ENCODE data around the gene KIF26B.

KIF26B gene

DNA sequence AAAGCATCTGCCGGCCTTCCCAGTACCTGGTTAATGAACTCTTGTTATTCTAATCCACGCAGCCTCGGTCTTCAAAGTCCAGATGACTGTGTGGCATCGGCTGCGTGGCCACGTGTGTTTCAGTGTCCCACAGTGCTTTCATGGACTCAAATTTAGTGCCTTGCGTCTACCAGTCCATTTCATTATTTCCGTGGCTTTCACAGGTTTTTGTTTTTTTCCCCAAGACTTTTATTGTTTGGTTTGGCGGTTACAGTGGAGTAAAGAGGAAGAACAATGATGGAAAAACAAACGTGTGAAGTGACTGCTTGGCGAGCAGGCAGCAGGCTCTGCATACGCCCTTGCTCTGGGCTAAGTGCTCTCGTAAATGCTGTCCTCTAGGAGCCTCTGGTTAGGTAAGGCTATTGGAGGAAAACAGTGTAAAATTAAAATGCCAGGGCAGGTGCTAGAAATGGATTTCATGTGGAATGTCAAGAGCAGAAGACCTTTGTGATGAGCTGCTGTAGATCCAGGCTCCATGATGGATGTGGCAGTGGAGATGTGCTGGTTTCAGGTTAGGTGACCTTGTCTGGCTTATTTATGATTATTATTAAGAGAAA is 536.3 kb downstream of the KIF26B start:
- in situ Hi-C loops (cut with HindIII; ENCODE audit: low sequenced_read_pairs), result no loop called here
- TF ChIP-seq CTCF (IDR thresholded peaks at IDR 0.05; ENCODE audit: low read depth, low read length, missing control alignments), result no peak

DNA sequence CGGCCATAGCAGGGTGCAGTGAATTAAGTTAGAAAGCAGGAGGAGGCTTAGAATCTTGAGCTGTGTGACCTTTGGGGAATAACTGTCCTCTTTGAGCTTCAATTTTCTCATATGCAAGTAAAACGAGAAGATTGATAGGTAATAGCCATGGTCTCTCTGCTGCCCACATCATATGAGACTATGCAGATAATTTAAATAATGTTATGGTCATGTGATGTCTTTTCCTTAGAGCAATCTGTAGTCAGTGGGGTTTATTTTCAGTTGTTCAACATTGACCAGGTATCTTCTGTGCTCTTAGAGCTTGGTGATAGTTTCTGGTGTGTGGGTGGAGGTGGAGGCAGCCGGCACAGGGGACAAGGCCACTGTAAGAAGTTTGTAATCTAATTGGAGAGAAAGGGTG is 537.1 kb downstream of the KIF26B start:
- in situ Hi-C loops (cut with HindIII; ENCODE audit: low sequenced_read_pairs), result no loop called here
- TF ChIP-seq CTCF (IDR thresholded peaks at IDR 0.05; ENCODE audit: low read depth, low read length, missing control alignments), result no peak
- no peak overlapping the region for H3K4me3 ChIP-seq (ENCODE audit: low read depth, low read length)
- DNase-seq (ENCODE audit: low read depth), result no peak

More for the DNA sequence above, 536.3 kb downstream of the KIF26B start:
- DNase-seq (ENCODE audit: low read depth), result no peak
- H3K4me3 ChIP-seq (ENCODE audit: low read depth, low read length), result no peak overlapping the region

GRCh38 chr1:245692318-245692717 is 537.5 kb downstream of the KIF26B start:
- no peak for TF ChIP-seq CTCF (IDR thresholded peaks at IDR 0.05; ENCODE audit: low read depth, low read length, missing control alignments)
- in situ Hi-C loops (cut with HindIII; ENCODE audit: low sequenced_read_pairs), result no loop called here
- DNase-seq (ENCODE audit: low read depth), result no peak
- H3K4me3 ChIP-seq (ENCODE audit: low read depth, low read length), result no peak overlapping the region

GRCh38 chr1:245693116-245693793 is 538.5 kb downstream of the KIF26B start:
- no peak overlapping the region for H3K4me3 ChIP-seq (ENCODE audit: low read depth, low read length)
- no peak for DNase-seq (ENCODE audit: low read depth)
- TF ChIP-seq CTCF (IDR thresholded peaks at IDR 0.05; ENCODE audit: low read depth, low read length, missing control alignments), result no peak
- in situ Hi-C loops (cut with HindIII; ENCODE audit: low sequenced_read_pairs), result no loop called here

DNA sequence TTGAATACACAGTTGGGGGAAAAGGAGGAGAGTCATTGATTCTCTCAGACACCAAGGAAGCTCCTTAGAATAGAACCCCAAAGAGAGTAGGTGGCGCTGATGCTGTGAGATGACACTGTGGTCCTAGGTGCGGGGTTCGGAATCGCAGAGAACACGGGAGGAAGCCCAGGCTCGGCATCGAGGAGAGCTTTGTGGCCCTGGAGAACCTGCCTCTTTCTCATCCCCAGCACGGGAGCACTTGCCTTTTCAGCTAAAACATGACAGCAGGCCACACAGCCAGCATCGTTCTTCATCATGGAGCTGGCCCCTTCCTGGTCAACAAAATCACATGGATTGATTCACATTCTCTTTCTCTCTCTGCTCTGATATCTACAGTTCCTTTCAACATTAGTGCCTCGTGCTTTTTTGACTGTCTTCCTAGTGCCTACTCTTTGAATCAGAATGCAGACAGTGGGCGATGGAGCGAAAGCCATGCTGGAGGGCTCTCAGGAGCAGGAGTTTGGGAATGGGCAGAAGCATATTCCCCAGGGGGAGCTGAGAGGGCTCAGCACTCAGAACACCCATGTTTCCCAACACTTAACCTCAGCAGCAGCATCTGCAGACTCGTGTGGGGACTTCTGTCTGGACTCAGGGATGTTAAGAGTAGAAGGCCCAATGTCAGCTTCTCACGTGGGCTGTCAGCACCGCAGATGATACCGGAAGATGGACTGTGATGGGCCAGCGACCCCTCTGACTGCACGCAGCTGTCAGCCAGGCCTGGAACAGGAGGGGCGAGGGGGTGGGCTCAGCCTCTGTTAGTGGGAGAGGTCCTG is 539.4 kb downstream of the KIF26B start:
- in situ Hi-C loops (cut with HindIII; ENCODE audit: low sequenced_read_pairs), result no loop called here
- no peak for TF ChIP-seq CTCF (IDR thresholded peaks at IDR 0.05; ENCODE audit: low read depth, low read length, missing control alignments)
- DNase-seq (ENCODE audit: low read depth), result no peak
- no peak overlapping the region for H3K4me3 ChIP-seq (ENCODE audit: low read depth, low read length)

DNA sequence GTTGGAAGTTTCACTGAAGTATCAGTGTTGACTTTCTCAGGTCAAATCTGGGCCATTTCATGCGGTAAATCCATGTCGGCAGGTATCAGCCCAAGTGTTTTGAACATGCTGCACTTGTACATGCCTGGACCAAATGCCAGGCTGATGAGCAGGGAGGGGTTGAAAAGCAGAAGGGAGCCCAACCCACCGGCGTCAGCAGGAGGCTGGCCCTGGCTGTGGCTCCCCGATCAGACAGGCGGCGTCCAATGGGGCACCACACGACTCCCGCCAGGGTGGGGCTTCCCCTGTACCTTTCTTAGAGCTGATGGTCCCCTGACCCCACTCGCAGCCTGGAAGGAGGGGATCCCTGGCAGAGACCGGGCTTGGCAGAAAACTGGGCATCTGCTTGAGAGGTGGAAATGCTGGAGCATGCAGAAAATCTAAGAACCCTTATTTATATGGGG is 540.0 kb downstream of the KIF26B start:
- no peak for TF ChIP-seq CTCF (IDR thresholded peaks at IDR 0.05; ENCODE audit: low read depth, low read length, missing control alignments)
- DNase-seq (ENCODE audit: low read depth), result no peak
- H3K4me3 ChIP-seq (ENCODE audit: low read depth, low read length), result no peak overlapping the region
- in situ Hi-C loops (cut with HindIII; ENCODE audit: low sequenced_read_pairs), result no loop called here

All from astrocyte of the cerebellum (primary cell).